NOMO-1 (cell line): ENCODE results near the gene BRINP2.

Experiments used
- DNase-seq, 2 experiments: peaks; one replicate each; lab custom pipeline; 2025; ENCODE audit not compliant: unreplicated experiment in 2 of 2; lab: John Stamatoyannopoulos, UW

The BRINP2 gene

GRCh38 chr1:177163844-177164379 is 6.8 kb upstream of the BRINP2 start:
- DNase-seq, result no peak

GRCh38 chr1:177164380-177165068 is 6.2 kb upstream of the BRINP2 start, which contains the start of gene ASTN1:
ASTN1 (minus strand) TSS chr1:177164712; CDS start chr1:177164676, 36 bp downstream.
- no peak for DNase-seq

- DNase-seq, result no peak
Measured at GRCh38 chr1:177165069-177165439, 5.7 kb upstream of the BRINP2 start.

GRCh38 chr1:177171536-177172123 is 872 bp downstream of the BRINP2 start:
- no peak for DNase-seq

GRCh38 chr1:177172272-177172671 is 1.5 kb downstream of the BRINP2 start:
- DNase-seq, result no peak

- DNase-seq, result no peak
Measured at GRCh38 chr1:177172866-177173265, 2.1 kb downstream of the BRINP2 start.

- DNase-seq, result no peak
Measured at GRCh38 chr1:177173976-177174375, 3.2 kb downstream of the BRINP2 start.

GRCh38 chr1:177174921-177175634 is 4.3 kb downstream of the BRINP2 start:
- no peak for DNase-seq

- DNase-seq, result no peak
Measured at GRCh38 chr1:177181280-177181630, 10.5 kb downstream of the BRINP2 start.

- peak; percentile 29 to 39 for DNase-seq
Measured at GRCh38 chr1:177181631-177182291, 11.0 kb downstream of the BRINP2 start.

GRCh38 chr1:177183836-177184235 is 13.1 kb downstream of the BRINP2 start:
- DNase-seq, result peak in 1 of 2 experiments; percentile 59

GRCh38 chr1:177185209-177185608 is 14.5 kb downstream of the BRINP2 start:
- DNase-seq, result no peak

- no peak for DNase-seq
Measured at GRCh38 chr1:177186639-177187038, 15.9 kb downstream of the BRINP2 start.

GRCh38 chr1:177190308-177190970 is 19.7 kb downstream of the BRINP2 start:
- no peak for DNase-seq

- DNase-seq, result no peak
Measured at GRCh38 chr1:177198243-177198642, 27.5 kb downstream of the BRINP2 start.

- no peak for DNase-seq
Measured at GRCh38 chr1:177200290-177200689, 29.5 kb downstream of the BRINP2 start.

GRCh38 chr1:177206831-177207355 is 36.1 kb downstream of the BRINP2 start:
- DNase-seq, result no peak

- no peak for DNase-seq
Measured at GRCh38 chr1:177208920-177209319, 38.2 kb downstream of the BRINP2 start.

GRCh38 chr1:177209357-177209756 is 38.6 kb downstream of the BRINP2 start:
- DNase-seq, result no peak

GRCh38 chr1:177210071-177210470 is 39.3 kb downstream of the BRINP2 start:
- DNase-seq, result no peak
